HG02610 (cell line): ENCODE results near the gene ALG5.

Experiments
- ATAC-seq: cut with Tn5 transposase; IDR thresholded peaks from one replicate; pipeline ENCODE4 v1.9.1; 2021; ENCODE audit warnings: mild to moderate bottlenecking, moderate library complexity; ENCODE audit not compliant: unreplicated experiment

Gene ALG5

GRCh38 chr13:36999054-36999714, at the start of gene ALG5:
Gene ALG5, minus strand, starts transcription at chr13:36999340. Its CDS starts 40 bp downstream, at chr13:36999300.
- ATAC-seq: peak; percentile 70

GRCh38 chr13:37047846-37048245, 48.7 kb upstream of the ALG5 start:
- ATAC-seq: no peak

GRCh38 chr13:37047032-37047431, 47.9 kb upstream of the ALG5 start:
- ATAC-seq: peak; percentile 87

GRCh38 chr13:37046062-37046461, 46.9 kb upstream of the ALG5 start:
- ATAC-seq: no peak

GRCh38 chr13:37040789-37041188, 41.6 kb upstream of the ALG5 start:
- ATAC-seq: no peak

GRCh38 chr13:37039896-37040295, 40.8 kb upstream of the ALG5 start:
- ATAC-seq: no peak

GRCh38 chr13:37037241-37037640, 38.1 kb upstream of the ALG5 start:
- no peak for ATAC-seq

- ATAC-seq: no peak
Observed at GRCh38 chr13:37029617-37030016, 30.5 kb upstream of the ALG5 start.

GRCh38 chr13:37027639-37028038, 28.5 kb upstream of the ALG5 start:
- ATAC-seq: no peak

- ATAC-seq: no peak
Observed at GRCh38 chr13:37026771-37027170, 27.6 kb upstream of the ALG5 start.

- no peak for ATAC-seq
Observed at GRCh38 chr13:37023871-37024270, 24.7 kb upstream of the ALG5 start.

- no peak for ATAC-seq
Observed at GRCh38 chr13:37014609-37015008, 15.5 kb upstream of the ALG5 start.

- ATAC-seq: no peak
Observed at GRCh38 chr13:37011788-37012187, 12.6 kb upstream of the ALG5 start.

- peak; percentile 40 for ATAC-seq
Observed at GRCh38 chr13:37011002-37011401, 11.9 kb upstream of the ALG5 start.

GRCh38 chr13:37010424-37010823, 11.3 kb upstream of the ALG5 start:
- ATAC-seq: no peak

GRCh38 chr13:37009692-37010091, 10.6 kb upstream of the ALG5 start:
- ATAC-seq: no peak

GRCh38 chr13:37001921-37002250, 2.7 kb upstream of the ALG5 start:
- ATAC-seq: no peak

- ATAC-seq: no peak
Observed at GRCh38 chr13:36998624-36999041, 507 bp downstream of the ALG5 start.

- no peak for ATAC-seq
Observed at GRCh38 chr13:36997716-36998427, 1.3 kb downstream of the ALG5 start.

- no peak for ATAC-seq
Observed at GRCh38 chr13:36992362-36992761, 6.8 kb downstream of the ALG5 start.

- no peak for ATAC-seq
Observed at GRCh38 chr13:36986462-36987240, 12.5 kb downstream of the ALG5 start.
